Measurements from ENCODE around the gene SORBS1.

DNA sequence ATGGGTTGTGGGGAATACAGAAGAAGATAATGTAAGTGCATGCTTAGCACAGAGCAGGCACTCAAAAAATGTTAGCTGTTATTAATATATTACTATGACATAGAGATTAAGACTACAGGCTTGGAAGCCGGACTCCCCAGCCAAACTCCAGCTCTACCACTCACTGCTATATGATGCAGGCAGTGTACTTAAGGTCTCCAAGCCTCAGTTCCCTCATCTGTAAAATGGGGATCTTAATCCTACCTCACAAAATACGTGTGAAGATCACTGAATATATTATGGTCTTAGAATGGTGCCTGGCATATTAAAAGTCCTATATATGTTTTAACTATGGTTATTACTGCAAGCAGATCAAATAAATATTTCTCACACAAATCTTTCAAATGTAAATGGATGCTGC, 275.6 kb downstream of the SORBS1 start:
- TF ChIP-seq CTCF (IDR thresholded peaks at IDR 0.05) (no peak), POLR2A (IDR thresholded peaks at IDR 0.05) (no peak)
